GM15510 (cell line): Measurements from ENCODE around the gene USH1C.

Experiments
- POLR2A ChIP-seq: IDR thresholded peaks from 3 replicates; pipeline ENCODE4 v1.6.1; 2011; ENCODE audit warnings: borderline replicate concordance; ENCODE audit not compliant: insufficient read length; ENCODE audit errors: extremely low read depth

The USH1C gene

GRCh38 chr11:17558025-17558780, 14.0 kb upstream of the USH1C start:
- TF ChIP-seq POLR2A = no peak

GRCh38 chr11:17556999-17557398, 12.8 kb upstream of the USH1C start:
- TF ChIP-seq POLR2A = no peak

- no peak for TF ChIP-seq POLR2A
Observed at GRCh38 chr11:17554487-17554886, 10.3 kb upstream of the USH1C start.

- TF ChIP-seq POLR2A = no peak
Observed at GRCh38 chr11:17553249-17553546, 9.0 kb upstream of the USH1C start.

- no peak for TF ChIP-seq POLR2A
Observed at GRCh38 chr11:17552392-17553248, 8.4 kb upstream of the USH1C start.

GRCh38 chr11:17552041-17552355, 7.8 kb upstream of the USH1C start:
- no peak for TF ChIP-seq POLR2A

- TF ChIP-seq POLR2A = no peak
Observed at GRCh38 chr11:17551347-17552040, 7.3 kb upstream of the USH1C start.

GRCh38 chr11:17550450-17551346, 6.5 kb upstream of the USH1C start:
- no peak for TF ChIP-seq POLR2A

- TF ChIP-seq POLR2A = no peak
Observed at GRCh38 chr11:17548444-17548843, 4.2 kb upstream of the USH1C start.

GRCh38 chr11:17547932-17548331, 3.7 kb upstream of the USH1C start:
- TF ChIP-seq POLR2A = no peak

GRCh38 chr11:17547051-17547577, 2.9 kb upstream of the USH1C start, which contains the start of gene OTOG:
Gene OTOG, plus strand, starts transcription at chr11:17547259. Its CDS starts 114 bp downstream, at chr11:17547373.
- no peak for TF ChIP-seq POLR2A

- no peak for TF ChIP-seq POLR2A
Observed at GRCh38 chr11:17546240-17546639, 2.0 kb upstream of the USH1C start.

- no peak for TF ChIP-seq POLR2A
Observed at GRCh38 chr11:17543574-17544180, 539 bp downstream of the USH1C start.

- TF ChIP-seq POLR2A = no peak
Observed at GRCh38 chr11:17543041-17543440, 1.2 kb downstream of the USH1C start.
